Measurements from ENCODE around the gene ZSCAN32. TPM values are rescaled to one million over a fixed set of nuclear protein-coding genes. Genes with fewer than 3 reads are reported as not detected.

ZSCAN32 gene
- 8.3 and 14.7 TPM in 2 replicates for total RNA-seq

DNA sequence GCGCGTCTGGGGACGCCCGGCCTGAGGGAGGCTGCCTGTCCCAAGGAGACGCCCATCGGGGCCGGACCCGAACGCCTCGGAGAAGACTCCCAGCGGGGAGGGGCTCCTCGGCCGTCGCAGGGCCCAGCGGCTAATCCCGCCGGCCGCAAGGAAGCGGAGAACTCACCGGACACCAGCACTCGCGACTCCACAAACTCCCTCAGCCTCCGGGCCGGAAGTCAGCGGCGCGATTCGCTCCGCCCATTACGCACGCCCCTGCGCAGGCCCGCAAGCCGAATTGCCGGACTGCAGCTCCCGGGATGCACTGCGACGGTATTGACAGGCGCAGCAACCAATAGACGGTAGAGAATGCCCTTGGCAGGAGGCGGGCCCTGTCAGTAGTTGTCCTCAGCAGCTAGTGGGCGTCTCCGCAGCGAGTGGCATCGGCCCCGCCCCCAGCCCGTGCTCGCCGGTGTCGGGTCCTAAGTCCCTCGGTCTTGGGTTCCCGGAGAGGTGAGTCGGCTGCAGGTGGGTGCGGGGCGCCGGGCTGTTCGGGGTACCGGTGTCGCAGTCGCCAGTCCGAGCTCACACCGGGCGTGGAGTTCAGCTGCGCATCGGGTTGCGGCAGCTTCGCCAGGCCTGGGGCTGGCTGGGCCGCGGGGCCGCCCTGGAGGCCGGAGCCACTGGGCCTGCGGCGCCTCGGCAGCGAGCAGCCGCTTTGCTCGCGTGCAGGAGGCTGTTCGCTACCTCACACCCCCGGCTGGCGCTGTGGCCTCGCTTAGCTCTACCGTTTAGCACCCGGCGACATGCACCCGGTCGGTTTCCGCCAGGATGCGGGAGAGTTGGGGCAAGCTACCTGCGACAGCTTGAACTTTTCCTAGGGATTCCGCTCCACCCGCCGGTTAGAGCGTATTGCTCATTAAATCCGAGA lies at the start of gene ZSCAN32, which contains the start of gene ZNF174:
Gene ZSCAN32 (minus strand): TSS at position 226 of the 910 bp plus-strand sequence. CDS start 3,447 bp downstream, outside the sequence.
Gene ZNF174 (plus strand): TSS at position 437 of the 910 bp plus-strand sequence. CDS start 790 bp downstream, outside the sequence.

DNA sequence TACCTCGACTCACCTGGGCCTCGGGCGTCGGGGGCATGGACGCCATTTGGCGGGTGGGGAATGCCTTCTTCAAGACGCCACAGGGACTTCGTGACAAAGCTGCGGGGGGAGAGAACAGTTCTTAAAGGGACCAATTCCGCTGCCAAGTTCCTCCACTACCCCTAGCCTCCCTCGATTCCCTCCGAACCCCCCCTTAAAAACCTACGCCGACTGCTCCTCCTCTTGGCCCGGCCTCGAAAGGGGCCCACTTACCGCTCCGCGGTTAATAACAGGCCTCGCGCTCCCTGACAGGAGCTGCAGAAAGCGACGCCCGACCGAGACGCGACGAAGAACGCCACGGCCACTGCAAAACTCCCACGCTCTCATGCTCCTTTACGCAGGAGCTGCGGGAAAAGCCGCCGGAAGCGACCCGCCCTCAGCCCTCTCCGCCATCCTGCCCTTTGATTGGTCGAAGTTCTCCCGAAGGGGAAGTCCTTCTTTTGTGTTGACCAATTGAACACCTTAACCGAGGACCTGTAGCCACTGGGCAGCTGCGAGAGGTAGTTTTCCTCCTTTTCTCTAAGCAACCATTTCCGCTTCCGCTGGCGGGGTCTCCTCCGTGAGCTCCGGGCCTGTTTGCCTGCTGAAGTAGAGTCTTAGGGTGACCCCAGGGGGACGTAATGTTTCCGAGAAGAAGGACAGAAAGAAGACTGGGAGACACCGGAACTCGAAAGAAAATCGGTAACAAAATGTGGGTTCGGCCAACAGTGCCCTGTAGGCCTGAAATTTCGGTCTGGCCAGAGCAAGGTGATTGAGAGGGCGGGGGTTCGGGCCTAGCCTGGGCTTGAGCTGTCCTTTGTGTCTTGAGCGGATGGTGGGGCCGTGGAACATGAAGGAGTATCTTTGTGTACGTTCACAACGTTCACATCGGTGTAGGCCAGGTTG lies 42.6 kb upstream of the ZSCAN32 start, which contains the start of the genes NAA60 and ZNF597:
Gene NAA60 (plus strand): TSS at position 573 of the 924 bp plus-strand sequence. CDS start 32,548 bp downstream, outside the sequence.
Gene ZNF597 (minus strand): TSS at position 397 of the 924 bp plus-strand sequence. CDS start 351 bp downstream, at position 46.

DNA sequence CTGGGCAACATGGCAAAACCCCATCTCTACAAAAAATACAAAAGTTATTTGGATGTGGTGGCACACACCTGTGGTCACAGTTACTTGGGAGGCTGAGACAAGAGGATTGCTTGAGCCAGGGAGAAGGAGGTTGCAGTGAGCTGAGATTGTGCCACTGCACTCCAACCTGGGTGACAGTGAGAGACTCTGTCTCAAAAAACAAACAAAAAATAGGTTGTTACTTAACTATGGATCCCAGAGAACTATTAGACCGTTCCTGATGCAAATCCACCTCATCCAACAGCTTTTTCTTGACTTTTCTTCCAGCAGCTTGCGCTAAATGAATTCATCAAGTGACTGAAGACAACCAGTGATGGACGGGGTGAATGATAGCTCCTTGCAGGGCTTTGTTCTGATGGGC lies 45.2 kb downstream of the ZSCAN32 start, which contains the start of gene OR2C1:
Gene OR2C1 (plus strand): TSS at position 301 of the 400 bp plus-strand sequence. CDS start 52 bp downstream, at position 353.

Other genes with a start within 250 kb of the ZSCAN32 start
- gene OR1F1, start 212.8 kb downstream of the ZSCAN32 start, total RNA-seq: not detected in 2 replicates
- 3.7 and 8.1 TPM in 2 replicates for gene ZNF200, start 165.8 kb downstream of the ZSCAN32 start, total RNA-seq
- gene MEFV, start 144.4 kb downstream of the ZSCAN32 start, total RNA-seq: 0.08 TPM in 2 replicates
- 23.4 and 35.5 TPM in 2 replicates for gene ZNF263, start 117.5 kb downstream of the ZSCAN32 start, total RNA-seq
- gene TIGD7, start 95.6 kb downstream of the ZSCAN32 start, total RNA-seq: 0.78 and 0.87 TPM in 2 replicates
- gene ZNF75A, start 95.5 kb downstream of the ZSCAN32 start, total RNA-seq: 11.2 and 11.8 TPM in 2 replicates
- gene OR2C1, start 45.1 kb downstream of the ZSCAN32 start, total RNA-seq: not detected in 2 replicates
- 4.9 and 5.6 TPM in 2 replicates for gene ZNF174, start 211 bp upstream of the ZSCAN32 start, total RNA-seq
- gene ZNF597, start 42.5 kb upstream of the ZSCAN32 start, total RNA-seq: 1.3 and 1.9 TPM in 2 replicates
- 14.4 and 18.9 TPM in 2 replicates for gene NAA60, start 42.7 kb upstream of the ZSCAN32 start, total RNA-seq
- not detected in 2 replicates for gene C16orf90, start 94.5 kb upstream of the ZSCAN32 start, total RNA-seq
- 6.5 and 12.2 TPM in 2 replicates for gene CLUAP1, start 100.0 kb upstream of the ZSCAN32 start, total RNA-seq
- not detected in 2 replicates for gene NLRC3, start 176.4 kb upstream of the ZSCAN32 start, total RNA-seq
- 6.0 and 7.4 TPM in 2 replicates for gene SLX4, start 210.6 kb upstream of the ZSCAN32 start, total RNA-seq